Type B pancreatic cell (in vitro differentiated cells): Measurements from ENCODE around the gene KCNK16. TPM values are rescaled to one million over a fixed set of nuclear protein-coding genes. Genes with fewer than 3 reads are reported as not detected.

ENCODE experiments used
- DNase-seq: peaks from one replicate; pipeline ENCODE4 v3.0.0; 2021; ENCODE audit warnings: mixed read lengths; ENCODE audit not compliant: unreplicated experiment; ENCODE audit errors: extremely low spot score
- H3K27ac Mint-ChIP-seq: 2 replicates; pipeline ENCODE4 v1.8.0; 2021; ENCODE audit warnings: mild to moderate bottlenecking, mixed read lengths
- H3K27me3 Mint-ChIP-seq: 2 replicates; pipeline ENCODE4 v1.8.0; 2021; ENCODE audit warnings: mixed read lengths
- H3K36me3 Mint-ChIP-seq: 2 replicates; pipeline ENCODE4 v1.8.0; 2021; ENCODE audit warnings: mixed read lengths
- H3K4me1 Mint-ChIP-seq: one replicate; pipeline ENCODE4 v1.8.0; 2021; ENCODE audit warnings: mixed read lengths; ENCODE audit not compliant: unreplicated experiment
- H3K4me3 Mint-ChIP-seq: 2 replicates; pipeline ENCODE4 v1.8.0; 2021; ENCODE audit warnings: mild to moderate bottlenecking, mixed read lengths
- H3K9me3 Mint-ChIP-seq: 2 replicates; pipeline ENCODE4 v1.8.0; 2021; ENCODE audit warnings: mixed read lengths
- total RNA-seq: library from RNA; stranded (reverse); gene quantifications from 2 replicates; pipeline ENCODE4 v1.2.1, GENCODE V29; 2021; ENCODE audit warnings: low replicate concordance
- TF ChIP-seq, protein P1 (sequence below): fragments of 200-600 bp; sonication (generic); conservative IDR thresholded peaks from 2 replicates; pipeline ENCODE4 v1.5.0; 2021; ENCODE audit warnings: antibody characterized with exemption, mild to moderate bottlenecking

Gene KCNK16
- total RNA-seq, 1 donor from 2014 or later = 22.6 TPM

DNA sequence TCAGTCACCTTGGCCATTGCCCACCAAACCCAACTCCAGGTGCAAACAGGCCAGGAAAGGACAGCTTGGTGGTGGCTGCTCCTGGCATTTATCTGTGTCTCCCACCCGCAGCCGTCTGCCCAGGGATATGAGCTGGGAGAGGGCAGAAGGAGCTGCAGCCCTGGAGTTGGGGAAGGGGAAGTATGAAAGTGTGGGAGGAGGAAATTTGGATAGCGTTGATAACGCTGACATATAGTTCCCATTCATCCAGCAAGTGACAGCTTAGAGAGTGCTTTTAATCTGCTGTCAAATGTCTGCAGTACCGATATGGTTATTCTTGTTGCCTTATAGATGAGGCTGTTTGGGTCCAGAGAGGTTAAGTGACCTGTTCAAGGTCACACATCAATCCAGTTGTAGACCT, 741 bp downstream of the KCNK16 start:
- H3K27me3 Mint-ChIP-seq = peaks cover 28% of the 10 kb centered on the region
- H3K4me3 Mint-ChIP-seq = peak overlapping the region; percentile 48
- no peak overlapping the region for H3K27ac Mint-ChIP-seq
- DNase-seq = no peak
- H3K9me3 Mint-ChIP-seq = no peaks in the 10 kb centered on the region
- TF ChIP-seq, protein P1, sequence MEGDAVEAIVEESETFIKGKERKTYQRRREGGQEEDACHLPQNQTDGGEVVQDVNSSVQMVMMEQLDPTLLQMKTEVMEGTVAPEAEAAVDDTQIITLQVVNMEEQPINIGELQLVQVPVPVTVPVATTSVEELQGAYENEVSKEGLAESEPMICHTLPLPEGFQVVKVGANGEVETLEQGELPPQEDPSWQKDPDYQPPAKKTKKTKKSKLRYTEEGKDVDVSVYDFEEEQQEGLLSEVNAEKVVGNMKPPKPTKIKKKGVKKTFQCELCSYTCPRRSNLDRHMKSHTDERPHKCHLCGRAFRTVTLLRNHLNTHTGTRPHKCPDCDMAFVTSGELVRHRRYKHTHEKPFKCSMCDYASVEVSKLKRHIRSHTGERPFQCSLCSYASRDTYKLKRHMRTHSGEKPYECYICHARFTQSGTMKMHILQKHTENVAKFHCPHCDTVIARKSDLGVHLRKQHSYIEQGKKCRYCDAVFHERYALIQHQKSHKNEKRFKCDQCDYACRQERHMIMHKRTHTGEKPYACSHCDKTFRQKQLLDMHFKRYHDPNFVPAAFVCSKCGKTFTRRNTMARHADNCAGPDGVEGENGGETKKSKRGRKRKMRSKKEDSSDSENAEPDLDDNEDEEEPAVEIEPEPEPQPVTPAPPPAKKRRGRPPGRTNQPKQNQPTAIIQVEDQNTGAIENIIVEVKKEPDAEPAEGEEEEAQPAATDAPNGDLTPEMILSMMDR = no peak
- no peaks in the 10 kb centered on the region for H3K36me3 Mint-ChIP-seq
- H3K4me1 Mint-ChIP-seq = no peaks in the 10 kb centered on the region

DNA sequence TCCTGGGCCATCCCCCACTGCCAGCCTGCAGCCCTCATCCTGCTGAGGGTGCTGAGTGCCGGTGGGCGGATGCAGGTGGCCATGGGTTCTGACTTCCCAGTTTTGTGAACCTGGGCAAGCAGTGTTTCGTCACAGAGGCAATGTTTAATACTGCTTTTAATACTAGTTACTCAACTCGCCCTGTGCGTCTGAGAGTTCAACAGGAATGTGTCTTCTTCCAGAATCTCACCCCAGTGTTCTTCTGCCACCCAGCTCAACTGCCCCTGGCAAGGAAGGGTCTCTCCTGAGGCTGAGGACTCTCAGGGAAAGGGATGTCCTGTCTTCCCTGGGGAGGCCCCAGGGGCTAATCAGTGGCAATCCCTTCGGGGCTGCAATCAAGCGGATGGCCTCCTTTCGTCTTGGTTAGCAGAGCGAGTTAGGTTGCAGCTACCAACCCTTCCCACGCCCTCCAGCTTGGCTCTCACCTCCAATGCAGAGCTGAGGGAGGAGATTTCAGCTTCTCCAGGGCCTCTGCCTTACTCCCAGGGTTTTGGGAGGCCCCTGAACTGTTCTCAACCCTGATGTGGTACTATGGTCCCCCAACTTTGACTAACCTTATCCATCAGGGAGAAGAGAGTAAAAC, 2.0 kb downstream of the KCNK16 start:
- TF ChIP-seq, protein P1 = no peak
- H3K36me3 Mint-ChIP-seq = no peaks in the 10 kb centered on the region
- no peak for DNase-seq
- no peak overlapping the region for H3K27ac Mint-ChIP-seq
- no peak overlapping the region for H3K4me3 Mint-ChIP-seq
- no peaks in the 10 kb centered on the region for H3K9me3 Mint-ChIP-seq
- H3K4me1 Mint-ChIP-seq = no peaks in the 10 kb centered on the region
- peaks cover 34% of the 10 kb centered on the region for H3K27me3 Mint-ChIP-seq

DNA sequence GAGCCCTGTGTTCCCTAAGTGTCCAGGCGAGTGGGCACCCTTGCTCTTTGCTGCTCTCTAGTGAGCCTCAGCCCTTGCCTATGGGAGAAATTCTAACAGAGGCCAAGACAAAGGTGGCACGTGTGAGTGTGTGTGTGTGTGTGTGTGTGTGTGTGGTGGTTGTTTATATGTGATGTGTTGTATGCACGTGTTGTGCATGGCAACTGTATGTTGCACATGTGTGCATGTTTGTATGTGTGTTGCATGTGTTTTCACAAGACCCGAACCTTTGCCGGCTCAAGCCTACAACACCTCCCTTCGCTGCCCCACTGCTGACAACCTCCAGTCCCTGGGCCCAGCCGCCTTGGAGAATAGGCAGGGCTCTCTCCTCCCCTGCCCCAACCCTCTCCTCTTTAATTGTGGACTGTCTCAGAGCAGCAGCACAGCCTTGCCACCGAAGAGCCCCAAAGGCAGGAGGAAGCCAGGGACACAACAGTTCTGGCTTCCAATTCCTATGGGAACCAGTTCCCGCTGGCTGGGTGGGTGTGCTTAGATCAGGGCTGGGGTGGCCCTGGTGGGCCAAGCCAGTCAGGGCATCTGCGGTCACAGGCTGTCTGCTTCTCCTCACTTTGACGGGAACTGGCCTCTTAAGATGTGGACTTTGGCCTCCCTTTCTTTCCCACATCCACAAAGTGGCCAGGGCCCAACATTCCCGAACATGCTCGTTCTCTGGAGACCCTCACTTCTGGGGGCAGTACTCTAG, 2.7 kb downstream of the KCNK16 start:
- no peak overlapping the region for H3K4me3 Mint-ChIP-seq

DNA sequence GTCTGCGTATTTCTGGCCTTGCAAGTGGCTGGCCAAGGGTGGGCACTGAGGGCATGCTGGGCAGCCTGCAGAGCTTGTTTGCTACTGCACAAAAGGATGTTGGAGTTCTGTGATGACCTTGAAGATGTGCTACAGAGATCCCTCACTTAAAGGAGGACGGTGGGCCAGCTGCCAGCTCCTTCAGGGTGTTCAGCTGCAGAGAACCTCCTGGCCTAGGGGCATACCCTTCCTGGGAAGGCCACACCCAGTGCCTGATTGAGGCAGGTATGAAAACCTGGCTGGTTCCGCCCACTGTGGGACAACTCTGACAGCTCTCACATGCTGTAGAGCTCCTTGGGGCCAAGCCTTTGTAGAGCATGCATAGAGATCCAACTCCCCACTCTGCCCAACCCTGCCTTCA, 5.2 kb downstream of the KCNK16 start:
- Mint-ChIP-seq H3K4me1 (no peaks in the 10 kb centered on the region), H3K9me3 (no peaks in the 10 kb centered on the region), H3K27ac (no peak overlapping the region), H3K36me3 (no peaks in the 10 kb centered on the region), H3K27me3 (peaks cover 62% of the 10 kb centered on the region), H3K4me3 (no peak overlapping the region)
- no peak for DNase-seq
- TF ChIP-seq, protein P1 = no peak

More for the DNA sequence above, 2.7 kb downstream of the KCNK16 start:
- H3K36me3 Mint-ChIP-seq = no peaks in the 10 kb centered on the region
- TF ChIP-seq, protein P1 = no peak
- H3K4me1 Mint-ChIP-seq = no peaks in the 10 kb centered on the region
- no peaks in the 10 kb centered on the region for H3K9me3 Mint-ChIP-seq
- no peak overlapping the region for H3K27ac Mint-ChIP-seq
- H3K27me3 Mint-ChIP-seq = peaks cover 38% of the 10 kb centered on the region
- no peak for DNase-seq

DNA sequence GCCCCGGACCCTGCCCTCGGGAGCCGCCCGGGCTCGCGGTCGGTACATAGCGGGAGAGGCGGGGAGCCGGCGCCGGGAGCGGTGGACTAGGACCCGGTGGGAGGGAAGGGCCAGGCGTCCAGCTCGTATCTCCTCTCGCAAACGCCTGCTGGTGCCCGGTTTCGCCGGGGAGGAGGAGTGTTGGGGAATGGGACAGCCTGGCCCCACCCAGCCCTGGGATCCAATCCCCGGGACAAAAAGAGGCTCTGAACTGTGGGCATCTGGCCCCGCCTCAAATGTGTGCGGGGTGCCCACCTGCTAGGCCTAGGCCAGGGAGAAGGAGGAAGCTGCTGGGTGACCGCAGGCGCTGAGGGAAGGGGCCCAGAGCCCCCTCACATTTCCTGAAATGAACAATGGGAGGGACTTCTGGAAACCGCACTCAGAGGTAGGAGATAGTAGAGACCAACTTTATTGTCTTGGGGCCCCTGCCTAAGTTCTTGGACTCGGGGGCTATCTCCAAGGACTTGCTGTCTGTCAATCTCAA, 8.2 kb downstream of the KCNK16 start, which contains the start of gene KCNK17:
Gene KCNK17, minus strand, starts transcription at position 147 of the 523 bp plus-strand sequence. Its CDS starts 99 bp downstream, at position 48.
- Mint-ChIP-seq H3K27me3 (peaks cover 86% of the 10 kb centered on the region), H3K27ac (no peak within 1 kb of the TSS), H3K9me3 (no peaks in the 10 kb centered on the region), H3K4me3 (peak within 1 kb of the TSS; percentile 72), H3K4me1 (peaks cover 5% of the 10 kb centered on the region), H3K36me3 (peaks cover 4% of the 10 kb centered on the region)
- TF ChIP-seq, protein P1 = no peak
- DNase-seq = no peak
